Liver (tissue), 3 donors: ENCODE results near the gene ABHD2.

ENCODE experiments used
- ATF3 ChIP-seq: IDR thresholded peaks from 2 replicates; pipeline ENCODE4 v1.6.1; 2016; ENCODE audit warnings: antibody characterized with exemption
- CTCF ChIP-seq: fragments of 150-350 bp; IDR thresholded peaks from 2 replicates; pipeline ENCODE4 v1.5.1; 2017; ENCODE audit warnings: improper control_type of control experiment, low read depth, low read length; ENCODE audit not compliant: missing input control
- MAX ChIP-seq: IDR thresholded peaks from 2 replicates; pipeline ENCODE4 v1.6.1; 2016; ENCODE audit warnings: antibody characterized with exemption
- donor health status: healthy.
- donor health status: healthy.

GRCh38 chr15:89067751-89068150 lies 20.5 kb upstream of the ABHD2 start:
- TF ChIP-seq ATF3 (no peak), CTCF (no peak), MAX (no peak)
